DND-41 (cell line): ENCODE results near the gene EGR4.

Experiments used
- CTCF ChIP-seq: IDR thresholded peaks from 2 replicates; pipeline ENCODE4 v1.5.1; 2012; ENCODE audit warnings: borderline replicate concordance, low read length, moderate library complexity, mild to moderate bottlenecking; ENCODE audit not compliant: poor library complexity, severe bottlenecking; ENCODE audit errors: extremely low read depth
- EZH2 ChIP-seq: IDR thresholded peaks from 3 replicates; pipeline ENCODE4 v1.6.1; 2012; ENCODE audit warnings: borderline replicate concordance, low read depth, mild to moderate bottlenecking, moderate library complexity, low read length, inconsistent platforms; ENCODE audit not compliant: severe bottlenecking

DNA sequence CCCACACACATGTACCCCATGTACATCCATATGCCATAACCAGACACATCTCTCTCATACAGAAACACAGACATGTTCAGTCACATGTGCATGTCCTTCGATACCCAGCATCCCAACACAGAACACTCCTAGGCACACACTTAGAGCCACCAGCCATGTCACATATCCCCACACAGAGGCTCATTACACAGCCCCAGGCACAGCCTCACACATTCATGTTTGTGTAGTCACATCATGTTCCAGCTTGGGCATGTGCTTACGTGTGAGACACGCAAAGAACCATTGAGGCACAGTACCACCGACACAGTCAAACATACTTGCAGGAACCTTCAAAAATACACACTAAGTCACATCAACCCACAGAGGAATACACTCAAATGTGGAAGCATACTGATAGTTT, 26.3 kb downstream of the EGR4 start:
- TF ChIP-seq CTCF (no peak), EZH2 (no peak)
